ENCODE results near the gene SMAP2.

GRCh38 chr1:40371707-40372258 lies 1.7 kb upstream of the SMAP2 start:
- TF ChIP-seq CTCF (optimal IDR thresholded peaks at IDR 0.05 in 1 of 3, IDR thresholded peaks at IDR 0.05 in 1 of 3, conservative IDR thresholded peaks at IDR 0.05 in 1 of 3; ENCODE audit: extremely low read depth in 1 of 3, insufficient read depth in 2 of 3, low read length in 3 of 3) = no peak
- no peak for TF ChIP-seq EZH2 (IDR thresholded peaks at IDR 0.05; ENCODE audit: low read length)

Data from keratinocyte (primary cell).